Fibroblast of lung (primary cell): ENCODE results near the gene ARHGAP1.

Experiments used
- EZH2 ChIP-seq: IDR thresholded peaks from 2 replicates; pipeline ENCODE4 v1.5.1; 2012; ENCODE audit warnings: low read length, control low read depth, mild to moderate bottlenecking; ENCODE audit errors: missing control alignments
- TF ChIP-seq, protein P1 (sequence below), 2 donors: IDR thresholded peaks in 1 of 2; conservative IDR thresholded peaks in 1 of 2; 1 replicate in 1 of 2; 2 replicates in 1 of 2; pipeline ENCODE4 v1.5.1; 2011 to 2012; ENCODE audit warnings: low read length in 2 of 2, control low read depth in 1 of 2, inconsistent platforms in 1 of 2, low read depth in 1 of 2, mild to moderate bottlenecking in 1 of 2

DNA sequence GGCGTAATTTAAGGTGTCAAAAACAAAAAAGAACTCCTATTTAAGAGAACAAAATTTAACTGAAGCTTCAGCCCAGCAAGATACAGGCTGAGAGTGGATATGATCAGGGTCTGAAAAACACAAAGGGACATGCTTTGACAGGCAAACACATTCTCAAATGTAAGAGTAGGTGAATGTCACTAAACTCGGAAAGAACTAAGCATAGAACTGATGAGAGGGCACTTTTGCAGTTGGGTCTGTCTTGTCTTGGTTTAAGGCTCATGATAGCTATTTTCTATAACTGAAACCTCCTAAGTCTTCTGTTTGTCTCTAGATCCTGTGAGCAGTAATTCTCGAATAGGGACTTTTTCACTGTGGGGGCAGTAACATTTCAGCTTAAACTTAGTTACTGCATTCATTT, 45.6 kb upstream of the ARHGAP1 start:
- TF ChIP-seq, protein P1, sequence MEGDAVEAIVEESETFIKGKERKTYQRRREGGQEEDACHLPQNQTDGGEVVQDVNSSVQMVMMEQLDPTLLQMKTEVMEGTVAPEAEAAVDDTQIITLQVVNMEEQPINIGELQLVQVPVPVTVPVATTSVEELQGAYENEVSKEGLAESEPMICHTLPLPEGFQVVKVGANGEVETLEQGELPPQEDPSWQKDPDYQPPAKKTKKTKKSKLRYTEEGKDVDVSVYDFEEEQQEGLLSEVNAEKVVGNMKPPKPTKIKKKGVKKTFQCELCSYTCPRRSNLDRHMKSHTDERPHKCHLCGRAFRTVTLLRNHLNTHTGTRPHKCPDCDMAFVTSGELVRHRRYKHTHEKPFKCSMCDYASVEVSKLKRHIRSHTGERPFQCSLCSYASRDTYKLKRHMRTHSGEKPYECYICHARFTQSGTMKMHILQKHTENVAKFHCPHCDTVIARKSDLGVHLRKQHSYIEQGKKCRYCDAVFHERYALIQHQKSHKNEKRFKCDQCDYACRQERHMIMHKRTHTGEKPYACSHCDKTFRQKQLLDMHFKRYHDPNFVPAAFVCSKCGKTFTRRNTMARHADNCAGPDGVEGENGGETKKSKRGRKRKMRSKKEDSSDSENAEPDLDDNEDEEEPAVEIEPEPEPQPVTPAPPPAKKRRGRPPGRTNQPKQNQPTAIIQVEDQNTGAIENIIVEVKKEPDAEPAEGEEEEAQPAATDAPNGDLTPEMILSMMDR (conservative IDR thresholded peaks at IDR 0.05 in 1 of 2, IDR thresholded peaks at IDR 0.05 in 1 of 2; ENCODE audit: low read depth in 1 of 2, low read length in 2 of 2), result no peak
- TF ChIP-seq EZH2, result no peak
